ENCODE measurements around the gene LOXL1. TPM values are rescaled to one million over a fixed set of nuclear protein-coding genes. Genes with fewer than 3 reads are reported as not detected.

Gene LOXL1
- total RNA-seq, 1 donor from 2014 or later = 11.1 TPM

DNA sequence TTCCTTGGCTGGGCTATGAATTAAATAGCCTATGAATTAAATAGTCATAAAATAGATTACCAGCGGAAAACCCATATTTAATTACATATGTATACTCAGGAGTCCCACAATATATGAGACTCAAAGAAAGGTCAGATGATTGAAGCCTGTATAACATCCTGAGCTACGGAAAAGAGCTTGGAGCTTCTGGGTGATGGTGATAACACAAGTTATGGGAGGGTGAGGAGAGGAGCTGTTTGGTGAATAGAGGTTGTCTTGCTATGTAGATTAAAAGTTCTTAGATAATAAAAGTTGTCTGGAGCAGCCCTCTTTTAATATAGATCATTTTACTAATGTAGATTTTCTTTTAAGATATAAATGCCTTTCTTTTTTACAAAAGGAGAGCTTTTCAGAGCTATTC lies 70.0 kb downstream of the LOXL1 start:
- Histone ChIP-seq H3K4me3 (peak overlapping the region; percentile 62), H3K36me3 (peaks cover 32% of the 10 kb centered on the region), H3K27ac (peak overlapping the region; percentile 85), H3K9me3 (no peaks in the 10 kb centered on the region), H3K4me1 (peaks cover 65% of the 10 kb centered on the region), H3K27me3 (no peaks in the 10 kb centered on the region)
- DNase-seq (no peak), ATAC-seq (no peak)
- intact Hi-C loops (cut with DNase I) = no loop called here
- TF ChIP-seq, protein P1, sequence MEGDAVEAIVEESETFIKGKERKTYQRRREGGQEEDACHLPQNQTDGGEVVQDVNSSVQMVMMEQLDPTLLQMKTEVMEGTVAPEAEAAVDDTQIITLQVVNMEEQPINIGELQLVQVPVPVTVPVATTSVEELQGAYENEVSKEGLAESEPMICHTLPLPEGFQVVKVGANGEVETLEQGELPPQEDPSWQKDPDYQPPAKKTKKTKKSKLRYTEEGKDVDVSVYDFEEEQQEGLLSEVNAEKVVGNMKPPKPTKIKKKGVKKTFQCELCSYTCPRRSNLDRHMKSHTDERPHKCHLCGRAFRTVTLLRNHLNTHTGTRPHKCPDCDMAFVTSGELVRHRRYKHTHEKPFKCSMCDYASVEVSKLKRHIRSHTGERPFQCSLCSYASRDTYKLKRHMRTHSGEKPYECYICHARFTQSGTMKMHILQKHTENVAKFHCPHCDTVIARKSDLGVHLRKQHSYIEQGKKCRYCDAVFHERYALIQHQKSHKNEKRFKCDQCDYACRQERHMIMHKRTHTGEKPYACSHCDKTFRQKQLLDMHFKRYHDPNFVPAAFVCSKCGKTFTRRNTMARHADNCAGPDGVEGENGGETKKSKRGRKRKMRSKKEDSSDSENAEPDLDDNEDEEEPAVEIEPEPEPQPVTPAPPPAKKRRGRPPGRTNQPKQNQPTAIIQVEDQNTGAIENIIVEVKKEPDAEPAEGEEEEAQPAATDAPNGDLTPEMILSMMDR (IDR thresholded peaks at IDR 0.05) = no peak

DNA sequence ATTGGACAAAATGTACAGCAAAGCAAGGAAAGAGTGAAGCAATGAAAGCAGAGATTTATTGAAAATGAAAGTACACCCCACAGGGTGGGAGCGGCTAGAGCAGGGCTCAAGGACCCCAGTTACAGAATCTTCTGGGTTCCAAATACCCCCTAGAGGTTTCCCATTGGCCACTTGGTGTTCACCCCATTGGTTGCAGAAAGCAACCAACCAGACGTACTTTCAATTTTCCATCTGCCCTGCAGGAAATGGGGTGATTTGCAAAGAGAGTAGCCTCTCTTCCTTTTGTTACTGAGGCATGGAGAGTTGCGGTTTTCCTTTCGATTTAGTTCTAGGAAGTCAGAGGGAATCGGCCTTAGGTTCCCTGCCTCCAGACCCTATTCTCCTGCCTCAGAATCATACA lies 70.7 kb downstream of the LOXL1 start:
- DNase-seq = no peak
- peaks cover 34% of the 10 kb centered on the region for H3K36me3 ChIP-seq
- H3K27me3 ChIP-seq = no peaks in the 10 kb centered on the region
- H3K9me3 ChIP-seq = no peaks in the 10 kb centered on the region
- intact Hi-C loops (cut with DNase I) = no loop called here
- no peak for ATAC-seq
- TF ChIP-seq, protein P1 (IDR thresholded peaks at IDR 0.05) = no peak
- H3K27ac ChIP-seq = peak overlapping the region; percentile 85
- H3K4me3 ChIP-seq = peak overlapping the region; percentile 62
- H3K4me1 ChIP-seq = peaks cover 59% of the 10 kb centered on the region

DNA sequence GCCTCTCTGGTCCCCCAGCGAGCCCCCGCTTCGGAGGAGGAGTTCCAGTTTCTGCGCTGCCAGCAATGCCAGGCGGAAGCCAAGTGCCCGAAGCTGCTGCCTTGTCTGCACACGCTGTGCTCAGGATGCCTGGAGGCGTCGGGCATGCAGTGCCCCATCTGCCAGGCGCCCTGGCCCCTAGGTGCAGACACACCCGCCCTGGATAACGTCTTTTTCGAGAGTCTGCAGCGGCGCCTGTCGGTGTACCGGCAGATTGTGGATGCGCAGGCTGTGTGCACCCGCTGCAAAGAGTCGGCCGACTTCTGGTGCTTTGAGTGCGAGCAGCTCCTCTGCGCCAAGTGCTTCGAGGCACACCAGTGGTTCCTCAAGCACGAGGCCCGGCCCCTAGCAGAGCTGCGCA lies 71.7 kb downstream of the LOXL1 start:
- peaks cover 44% of the 10 kb centered on the region for H3K36me3 ChIP-seq
- H3K4me3 ChIP-seq = peak overlapping the region; percentile 62
- H3K27me3 ChIP-seq = no peaks in the 10 kb centered on the region
- ATAC-seq = no peak
- H3K4me1 ChIP-seq = peaks cover 53% of the 10 kb centered on the region
- TF ChIP-seq, protein P1 (IDR thresholded peaks at IDR 0.05) = no peak
- no peaks in the 10 kb centered on the region for H3K9me3 ChIP-seq
- H3K27ac ChIP-seq = no peak overlapping the region
- intact Hi-C loops (cut with DNase I) = no loop called here
- DNase-seq = no peak

Other genes starting within 250 kb of the LOXL1 start
- 60.8 TPM for gene CD276, start 242.1 kb upstream of the LOXL1 start, total RNA-seq
- gene INSYN1, start 173.1 kb upstream of the LOXL1 start, total RNA-seq = 6.2 TPM
- gene TBC1D21, start 52.9 kb upstream of the LOXL1 start, total RNA-seq = not detected
- 23.4 TPM for gene STOML1, start 65.8 kb downstream of the LOXL1 start, total RNA-seq
- gene PML, start 68.3 kb downstream of the LOXL1 start, total RNA-seq = 82.9 TPM
- gene GOLGA6A, start 156.1 kb downstream of the LOXL1 start, total RNA-seq = not detected
- 4.0 TPM for gene ISLR2, start 204.1 kb downstream of the LOXL1 start, total RNA-seq
- gene ISLR, start 247.2 kb downstream of the LOXL1 start, total RNA-seq = 40.6 TPM

Data from upper lobe of right lung (tissue), 1 donor.